Measurements from ENCODE around the gene SPIN1. TPM values are rescaled to one million over a fixed set of nuclear protein-coding genes. Genes with fewer than 3 reads are reported as not detected.

Gene SPIN1
- total and polyA plus RNA-seq, 2 experiments from 2014 or later, result 49.0 to 158 TPM

DNA sequence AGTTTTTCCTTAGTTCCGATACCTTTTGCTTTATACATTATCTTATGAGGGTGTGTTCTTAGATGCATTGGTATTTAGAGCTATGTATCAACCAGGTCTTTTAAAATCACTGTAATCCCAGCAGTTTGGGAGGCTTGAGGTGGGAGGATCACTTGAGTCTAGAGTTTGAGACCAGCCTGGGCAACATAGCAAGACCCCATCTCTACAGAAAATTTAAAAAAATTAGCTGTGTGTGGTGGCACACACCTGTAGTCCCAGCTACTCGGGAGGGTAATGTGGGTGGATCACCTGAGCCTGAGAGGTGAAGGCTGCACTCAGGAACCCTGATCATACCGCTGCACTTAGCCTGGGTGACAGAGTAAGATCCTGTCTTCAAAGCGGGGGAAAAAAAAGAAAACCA, 15.1 kb downstream of the SPIN1 start (continued):
- TF ChIP-seq, protein P1, sequence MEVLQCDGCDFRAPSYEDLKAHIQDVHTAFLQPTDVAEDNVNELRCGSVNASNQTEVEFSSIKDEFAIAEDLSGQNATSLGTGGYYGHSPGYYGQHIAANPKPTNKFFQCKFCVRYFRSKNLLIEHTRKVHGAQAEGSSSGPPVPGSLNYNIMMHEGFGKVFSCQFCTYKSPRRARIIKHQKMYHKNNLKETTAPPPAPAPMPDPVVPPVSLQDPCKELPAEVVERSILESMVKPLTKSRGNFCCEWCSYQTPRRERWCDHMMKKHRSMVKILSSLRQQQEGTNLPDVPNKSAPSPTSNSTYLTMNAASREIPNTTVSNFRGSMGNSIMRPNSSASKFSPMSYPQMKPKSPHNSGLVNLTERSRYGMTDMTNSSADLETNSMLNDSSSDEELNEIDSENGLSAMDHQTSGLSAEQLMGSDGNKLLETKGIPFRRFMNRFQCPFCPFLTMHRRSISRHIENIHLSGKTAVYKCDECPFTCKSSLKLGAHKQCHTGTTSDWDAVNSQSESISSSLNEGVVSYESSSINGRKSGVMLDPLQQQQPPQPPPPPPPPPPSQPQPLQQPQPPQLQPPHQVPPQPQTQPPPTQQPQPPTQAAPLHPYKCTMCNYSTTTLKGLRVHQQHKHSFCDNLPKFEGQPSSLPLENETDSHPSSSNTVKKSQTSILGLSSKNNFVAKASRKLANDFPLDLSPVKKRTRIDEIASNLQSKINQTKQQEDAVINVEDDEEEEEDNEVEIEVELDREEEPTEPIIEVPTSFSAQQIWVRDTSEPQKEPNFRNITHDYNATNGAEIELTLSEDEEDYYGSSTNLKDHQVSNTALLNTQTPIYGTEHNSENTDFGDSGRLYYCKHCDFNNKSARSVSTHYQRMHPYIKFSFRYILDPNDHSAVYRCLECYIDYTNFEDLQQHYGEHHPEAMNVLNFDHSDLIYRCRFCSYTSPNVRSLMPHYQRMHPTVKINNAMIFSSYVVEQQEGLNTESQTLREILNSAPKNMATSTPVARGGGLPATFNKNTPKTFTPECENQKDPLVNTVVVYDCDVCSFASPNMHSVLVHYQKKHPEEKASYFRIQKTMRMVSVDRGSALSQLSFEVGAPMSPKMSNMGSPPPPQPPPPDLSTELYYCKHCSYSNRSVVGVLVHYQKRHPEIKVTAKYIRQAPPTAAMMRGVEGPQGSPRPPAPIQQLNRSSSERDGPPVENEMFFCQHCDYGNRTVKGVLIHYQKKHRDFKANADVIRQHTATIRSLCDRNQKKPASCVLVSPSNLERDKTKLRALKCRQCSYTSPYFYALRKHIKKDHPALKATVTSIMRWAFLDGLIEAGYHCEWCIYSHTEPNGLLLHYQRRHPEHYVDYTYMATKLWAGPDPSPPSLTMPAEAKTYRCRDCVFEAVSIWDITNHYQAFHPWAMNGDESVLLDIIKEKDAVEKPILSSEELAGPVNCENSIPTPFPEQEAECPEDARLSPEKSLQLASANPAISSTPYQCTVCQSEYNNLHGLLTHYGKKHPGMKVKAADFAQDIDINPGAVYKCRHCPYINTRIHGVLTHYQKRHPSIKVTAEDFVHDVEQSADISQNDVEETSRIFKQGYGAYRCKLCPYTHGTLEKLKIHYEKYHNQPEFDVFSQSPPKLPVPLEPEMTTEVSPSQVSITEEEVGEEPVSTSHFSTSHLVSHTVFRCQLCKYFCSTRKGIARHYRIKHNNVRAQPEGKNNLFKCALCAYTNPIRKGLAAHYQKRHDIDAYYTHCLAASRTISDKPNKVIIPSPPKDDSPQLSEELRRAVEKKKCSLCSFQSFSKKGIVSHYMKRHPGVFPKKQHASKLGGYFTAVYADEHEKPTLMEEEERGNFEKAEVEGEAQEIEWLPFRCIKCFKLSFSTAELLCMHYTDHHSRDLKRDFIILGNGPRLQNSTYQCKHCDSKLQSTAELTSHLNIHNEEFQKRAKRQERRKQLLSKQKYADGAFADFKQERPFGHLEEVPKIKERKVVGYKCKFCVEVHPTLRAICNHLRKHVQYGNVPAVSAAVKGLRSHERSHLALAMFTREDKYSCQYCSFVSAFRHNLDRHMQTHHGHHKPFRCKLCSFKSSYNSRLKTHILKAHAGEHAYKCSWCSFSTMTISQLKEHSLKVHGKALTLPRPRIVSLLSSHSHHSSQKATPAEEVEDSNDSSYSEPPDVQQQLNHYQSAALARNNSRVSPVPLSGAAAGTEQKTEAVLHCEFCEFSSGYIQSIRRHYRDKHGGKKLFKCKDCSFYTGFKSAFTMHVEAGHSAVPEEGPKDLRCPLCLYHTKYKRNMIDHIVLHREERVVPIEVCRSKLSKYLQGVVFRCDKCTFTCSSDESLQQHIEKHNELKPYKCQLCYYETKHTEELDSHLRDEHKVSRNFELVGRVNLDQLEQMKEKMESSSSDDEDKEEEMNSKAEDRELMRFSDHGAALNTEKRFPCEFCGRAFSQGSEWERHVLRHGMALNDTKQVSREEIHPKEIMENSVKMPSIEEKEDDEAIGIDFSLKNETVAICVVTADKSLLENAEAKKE (CRISPR knock-in tag; IDR thresholded peaks at IDR 0.05), result no peak
- TF ChIP-seq NANOG (IDR thresholded peaks at IDR 0.05; ENCODE audit: borderline replicate concordance) (no peak), JUNB (IDR thresholded peaks at IDR 0.05; ENCODE audit: unreplicated experiment) (no peak), CREB1 (CRISPR knock-in tag; IDR thresholded peaks at IDR 0.05; ENCODE audit: low read depth) (no peak)

DNA sequence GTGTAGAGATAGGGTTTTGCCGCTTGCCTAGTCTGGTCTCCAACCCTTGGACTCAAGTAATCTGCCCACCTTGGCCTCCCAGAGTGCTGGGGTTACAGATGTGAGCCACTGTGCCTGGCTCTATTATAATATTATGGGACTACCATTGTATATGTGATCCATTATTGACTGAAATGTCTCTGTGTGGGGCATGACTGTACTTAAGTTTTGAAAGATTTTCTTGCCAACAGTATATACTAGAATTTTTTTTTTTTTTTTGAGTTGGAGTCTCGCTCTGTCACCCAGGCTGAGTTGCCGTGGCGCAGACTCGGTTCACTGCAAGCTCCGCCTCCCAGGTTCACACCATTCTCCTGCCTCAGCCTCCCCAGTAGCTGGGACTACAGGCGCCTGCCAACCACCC, 17.8 kb downstream of the SPIN1 start:
- Mint-ChIP-seq H3K27me3 (ENCODE audit: insufficient read depth, low read depth, poor library complexity) (peaks cover 2% of the 10 kb centered on the region), H3K27ac (no peak overlapping the region), H3K36me3 (ENCODE audit: low read depth) (peaks cover 26% of the 10 kb centered on the region), H3K9me3 (no peaks in the 10 kb centered on the region; the same call in 1 of the 3 replicates), H3K4me1 (no peaks in the 10 kb centered on the region; the same call in 2 of the 3 replicates), H3K4me3 (no peak overlapping the region)
- no peak for ATAC-seq
- no peak for DNase-seq (ENCODE audit: low spot score)
- H3K27me3 ChIP-seq (ENCODE audit: insufficient read depth), result no peaks in the 10 kb centered on the region
- peaks cover 100% of the 10 kb centered on the region for H3K79me2 ChIP-seq (replicated peaks; ENCODE audit: insufficient read depth)
- TF ChIP-seq, protein P1 (CRISPR knock-in tag; IDR thresholded peaks at IDR 0.05), result no peak
- TF ChIP-seq CREB1 (CRISPR knock-in tag; IDR thresholded peaks at IDR 0.05; ENCODE audit: low read depth) (no peak), ZNF331 (CRISPR knock-in tag; IDR thresholded peaks at IDR 0.05; ENCODE audit: low read depth) (no peak), EZH2phosphoT487 (IDR thresholded peaks at IDR 0.05; ENCODE audit: unreplicated experiment) (no peak)
- TF ChIP-seq, protein P2, sequence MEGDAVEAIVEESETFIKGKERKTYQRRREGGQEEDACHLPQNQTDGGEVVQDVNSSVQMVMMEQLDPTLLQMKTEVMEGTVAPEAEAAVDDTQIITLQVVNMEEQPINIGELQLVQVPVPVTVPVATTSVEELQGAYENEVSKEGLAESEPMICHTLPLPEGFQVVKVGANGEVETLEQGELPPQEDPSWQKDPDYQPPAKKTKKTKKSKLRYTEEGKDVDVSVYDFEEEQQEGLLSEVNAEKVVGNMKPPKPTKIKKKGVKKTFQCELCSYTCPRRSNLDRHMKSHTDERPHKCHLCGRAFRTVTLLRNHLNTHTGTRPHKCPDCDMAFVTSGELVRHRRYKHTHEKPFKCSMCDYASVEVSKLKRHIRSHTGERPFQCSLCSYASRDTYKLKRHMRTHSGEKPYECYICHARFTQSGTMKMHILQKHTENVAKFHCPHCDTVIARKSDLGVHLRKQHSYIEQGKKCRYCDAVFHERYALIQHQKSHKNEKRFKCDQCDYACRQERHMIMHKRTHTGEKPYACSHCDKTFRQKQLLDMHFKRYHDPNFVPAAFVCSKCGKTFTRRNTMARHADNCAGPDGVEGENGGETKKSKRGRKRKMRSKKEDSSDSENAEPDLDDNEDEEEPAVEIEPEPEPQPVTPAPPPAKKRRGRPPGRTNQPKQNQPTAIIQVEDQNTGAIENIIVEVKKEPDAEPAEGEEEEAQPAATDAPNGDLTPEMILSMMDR (conservative IDR thresholded peaks at IDR 0.05; ENCODE audit: low read depth in 2 of 2), result no peak
- no peak overlapping the region for H3K4me2 ChIP-seq
- no peaks in the 10 kb centered on the region for H3K36me3 ChIP-seq (ENCODE audit: insufficient read depth)
- 0 out of 2 replicates have a peak, but pooled peaks cover 3% of the 10 kb centered on the region for H3K9me2 ChIP-seq (ENCODE audit: insufficient read depth)
- peaks cover 39% of the 10 kb centered on the region for H4K20me1 ChIP-seq (replicated peaks; ENCODE audit: insufficient read depth)
- no peak overlapping the region for H3K27ac ChIP-seq (ENCODE audit: low read depth)
- no peak overlapping the region for H3K4me3 ChIP-seq
- H3K4me1 ChIP-seq (ENCODE audit: insufficient read depth), result no peaks in the 10 kb centered on the region; the same call in 1 of the 2 replicates
- H2AFZ ChIP-seq, result no peak overlapping the region
- no peaks in the 10 kb centered on the region for H3F3A ChIP-seq (replicated peaks; ENCODE audit: low read depth)
